ENCODE results near the gene PCDH19. TPM values are rescaled to one million over a fixed set of nuclear protein-coding genes. Genes with fewer than 3 reads are reported as not detected.
"Not testable (repeated sequence)": the region's sequence is repeated elsewhere in the genome, so short reads cannot be mapped to it uniquely, and the experiment has no call there.

PCDH19 gene
- not detected for polyA plus RNA-seq

GRCh38 chrX:100409610-100410590, at the start of gene PCDH19:
Gene PCDH19 (minus strand): TSS chrX:100410273. CDS start chrX:100408597, 1,676 bp downstream.
- no peak for DNase-seq
- H3K9me3 Mint-ChIP-seq = peaks cover 0 to 9% (median under 1%) of the 10 kb centered on the region in 6 donors
- H3K27ac Mint-ChIP-seq = no peak within 1 kb of the TSS
- no peaks in the 10 kb centered on the region for H3K36me3 Mint-ChIP-seq
- no peaks in the 10 kb centered on the region for H3K4me1 Mint-ChIP-seq
- H3K4me3 Mint-ChIP-seq = peak within 1 kb of the TSS in 3 of 5 donors; percentile 35 to 41 (median 38)
- H3K27me3 Mint-ChIP-seq (ENCODE audit: low read depth in 3 of 3) = peaks cover 6 to 31% (median 12%) of the 10 kb centered on the region in 3 donors

GRCh38 chrX:100449696-100450608, 39.9 kb upstream of the PCDH19 start:
- H3K4me1 Mint-ChIP-seq = no peaks in the 10 kb centered on the region
- peaks cover 0 to 4% (median 0%) of the 10 kb centered on the region in 6 donors for H3K9me3 Mint-ChIP-seq
- no peaks in the 10 kb centered on the region for H3K36me3 Mint-ChIP-seq
- no peak for DNase-seq
- no peak overlapping the region for H3K4me3 Mint-ChIP-seq
- H3K27ac Mint-ChIP-seq = no peak overlapping the region
- H3K27me3 Mint-ChIP-seq (ENCODE audit: low read depth in 3 of 3) = peaks cover 0 to 9% (median 0%) of the 10 kb centered on the region in 3 donors

- Mint-ChIP-seq H3K4me3 (no peak overlapping the region), H3K27ac (no peak overlapping the region), H3K27me3 (ENCODE audit: low read depth in 3 of 3) (peaks cover 0 to 9% (median 0%) of the 10 kb centered on the region in 3 donors), H3K36me3 (no peaks in the 10 kb centered on the region), H3K4me1 (no peaks in the 10 kb centered on the region), H3K9me3 (peaks cover 0 to 2% (median 0%) of the 10 kb centered on the region in 6 donors)
- DNase-seq = peak in 2 of 3 donors; percentile 0 to 2
These were observed 37.8 kb upstream of the PCDH19 start for GRCh38 chrX:100447655-100448397.

- no peak overlapping the region for H3K27ac Mint-ChIP-seq
- DNase-seq = no peak
- no peaks in the 10 kb centered on the region for H3K9me3 Mint-ChIP-seq
- H3K27me3 Mint-ChIP-seq (ENCODE audit: low read depth in 3 of 3) = peaks cover 0 to 6% (median 0%) of the 10 kb centered on the region in 3 donors
- no peaks in the 10 kb centered on the region for H3K4me1 Mint-ChIP-seq
- H3K36me3 Mint-ChIP-seq = no peaks in the 10 kb centered on the region
- H3K4me3 Mint-ChIP-seq = no peak overlapping the region
These were observed 35.5 kb upstream of the PCDH19 start for GRCh38 chrX:100445593-100445992.

GRCh38 chrX:100441321-100441720, 31.2 kb upstream of the PCDH19 start:
- H3K4me1 Mint-ChIP-seq; DNase-seq; H3K27me3 Mint-ChIP-seq (ENCODE audit: low read depth in 3 of 3); H3K4me3 Mint-ChIP-seq; H3K27ac Mint-ChIP-seq; H3K36me3 Mint-ChIP-seq; H3K9me3 Mint-ChIP-seq: not testable (repeated sequence)

GRCh38 chrX:100440006-100440405, 29.9 kb upstream of the PCDH19 start:
- Mint-ChIP-seq H3K36me3 (no peaks in the 10 kb centered on the region), H3K4me3 (no peak overlapping the region), H3K9me3 (no peaks in the 10 kb centered on the region), H3K27ac (no peak overlapping the region), H3K4me1 (no peaks in the 10 kb centered on the region), H3K27me3 (ENCODE audit: low read depth in 3 of 3) (peaks cover 0 to 2% (median 0%) of the 10 kb centered on the region in 3 donors)
- no peak for DNase-seq

GRCh38 chrX:100435726-100436125, 25.7 kb upstream of the PCDH19 start:
- no peak for DNase-seq
- no peak overlapping the region for H3K27ac Mint-ChIP-seq
- H3K36me3 Mint-ChIP-seq = no peaks in the 10 kb centered on the region
- H3K4me3 Mint-ChIP-seq = no peak overlapping the region
- no peaks in the 10 kb centered on the region for H3K4me1 Mint-ChIP-seq
- H3K27me3 Mint-ChIP-seq (ENCODE audit: low read depth in 3 of 3) = peaks cover 0 to 3% (median 2%) of the 10 kb centered on the region in 3 donors
- H3K9me3 Mint-ChIP-seq = peaks cover 0 to 2% (median 0%) of the 10 kb centered on the region in 6 donors

GRCh38 chrX:100424012-100424411, 13.9 kb upstream of the PCDH19 start:
- Mint-ChIP-seq H3K4me3 (no peak overlapping the region), H3K27me3 (ENCODE audit: low read depth in 3 of 3) (peaks cover 0 to 7% (median 5%) of the 10 kb centered on the region in 3 donors), H3K9me3 (peaks cover 0 to 3% (median 0%) of the 10 kb centered on the region in 6 donors), H3K27ac (no peak overlapping the region), H3K4me1 (no peaks in the 10 kb centered on the region), H3K36me3 (no peaks in the 10 kb centered on the region)
- no peak for DNase-seq

GRCh38 chrX:100418556-100418955, 8.5 kb upstream of the PCDH19 start:
- Mint-ChIP-seq H3K9me3 (peaks cover 0 to 2% (median 0%) of the 10 kb centered on the region in 6 donors), H3K4me3 (no peak overlapping the region), H3K27ac (no peak overlapping the region), H3K36me3 (no peaks in the 10 kb centered on the region), H3K27me3 (ENCODE audit: low read depth in 3 of 3) (peaks cover 0 to 12% (median 7%) of the 10 kb centered on the region in 3 donors), H3K4me1 (no peaks in the 10 kb centered on the region)
- no peak for DNase-seq

GRCh38 chrX:100417681-100418080, 7.6 kb upstream of the PCDH19 start:
- Mint-ChIP-seq H3K27me3 (ENCODE audit: low read depth in 3 of 3) (peaks cover 2 to 15% (median 9%) of the 10 kb centered on the region in 3 donors), H3K27ac (no peak overlapping the region), H3K9me3 (peaks cover 0 to 2% (median 0%) of the 10 kb centered on the region in 6 donors), H3K36me3 (no peaks in the 10 kb centered on the region), H3K4me3 (no peak overlapping the region), H3K4me1 (no peaks in the 10 kb centered on the region)
- DNase-seq = no peak

GRCh38 chrX:100413229-100413628, 3.2 kb upstream of the PCDH19 start:
- no peak for DNase-seq
- H3K9me3 Mint-ChIP-seq = no peaks in the 10 kb centered on the region
- H3K4me3 Mint-ChIP-seq = no peak overlapping the region
- H3K36me3 Mint-ChIP-seq = no peaks in the 10 kb centered on the region
- H3K4me1 Mint-ChIP-seq = no peaks in the 10 kb centered on the region
- H3K27ac Mint-ChIP-seq = no peak overlapping the region
- peaks cover 5 to 21% (median 6%) of the 10 kb centered on the region in 3 donors for H3K27me3 Mint-ChIP-seq (ENCODE audit: low read depth in 3 of 3)

- H3K36me3 Mint-ChIP-seq = no peaks in the 10 kb centered on the region
- no peak overlapping the region for H3K4me3 Mint-ChIP-seq
These were observed 2.0 kb upstream of the PCDH19 start for GRCh38 chrX:100411802-100412715.

More at GRCh38 chrX:100411802-100412715, 2.0 kb upstream of the PCDH19 start:
- Mint-ChIP-seq H3K4me1 (no peaks in the 10 kb centered on the region), H3K9me3 (no peaks in the 10 kb centered on the region), H3K27ac (no peak overlapping the region), H3K27me3 (ENCODE audit: low read depth in 3 of 3) (peaks cover 5 to 22% (median 10%) of the 10 kb centered on the region in 3 donors)
- DNase-seq = no peak

Measured in immature natural killer cell (primary cell).